ENCODE results near the gene TCOF1. TPM values are rescaled to one million over a fixed set of nuclear protein-coding genes. Genes with fewer than 3 reads are reported as not detected.
"Not testable (repeated sequence)": the region's sequence is repeated elsewhere in the genome, so short reads cannot be mapped to it uniquely, and the experiment has no call there.

The TCOF1 gene
- total RNA-seq, 1 donor from 2014 or later, result 44.3 TPM

DNA sequence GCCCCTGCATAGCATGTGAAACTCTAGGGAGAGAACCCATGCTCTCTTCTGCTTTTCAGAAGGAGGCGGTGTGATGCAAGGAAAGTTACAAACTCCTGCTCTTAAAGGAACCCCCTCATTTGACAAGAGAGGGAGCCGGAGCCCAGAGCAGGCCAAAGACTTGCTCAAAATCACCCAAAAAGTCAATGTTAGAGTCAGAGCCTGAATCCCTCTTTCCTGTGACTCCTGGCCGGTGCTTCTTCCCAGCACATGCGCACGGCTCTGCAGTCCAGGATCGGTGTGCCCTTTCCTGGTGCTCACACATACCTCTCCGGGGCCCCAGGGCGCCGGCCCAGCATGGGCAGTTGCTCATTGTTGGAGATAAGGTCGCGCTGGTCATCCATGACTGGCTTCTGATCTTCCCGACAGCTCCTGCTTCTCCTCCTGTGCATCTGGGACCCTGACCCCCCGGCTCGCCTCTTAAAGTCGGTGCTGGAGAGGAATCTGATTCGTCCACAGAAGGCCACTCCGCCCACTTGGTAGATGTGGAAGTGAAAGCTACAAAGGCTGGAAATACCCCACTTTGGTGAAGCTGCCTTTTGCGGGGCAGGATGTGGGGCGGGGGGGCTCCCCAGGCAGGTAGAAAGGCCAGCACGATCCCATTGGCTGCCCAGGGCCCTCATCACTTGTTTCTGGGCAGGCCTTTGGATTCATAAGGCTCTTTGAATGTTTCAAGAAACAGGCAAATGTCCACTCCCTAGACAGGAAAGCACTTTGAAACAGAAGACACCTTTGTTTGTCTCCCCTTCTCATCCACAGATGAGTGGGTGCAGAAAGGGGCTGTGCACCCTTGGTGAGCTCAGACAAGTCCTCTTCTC lies 55.0 kb downstream of the TCOF1 start, which contains the start of gene CD74:
TSS of gene CD74 (minus strand) at position 592 of the 857 bp plus-strand sequence. CDS start at position 431, 161 bp downstream.
- DNase-seq (ENCODE audit: low read depth), result peak; percentile 56
- TF ChIP-seq, protein P1, sequence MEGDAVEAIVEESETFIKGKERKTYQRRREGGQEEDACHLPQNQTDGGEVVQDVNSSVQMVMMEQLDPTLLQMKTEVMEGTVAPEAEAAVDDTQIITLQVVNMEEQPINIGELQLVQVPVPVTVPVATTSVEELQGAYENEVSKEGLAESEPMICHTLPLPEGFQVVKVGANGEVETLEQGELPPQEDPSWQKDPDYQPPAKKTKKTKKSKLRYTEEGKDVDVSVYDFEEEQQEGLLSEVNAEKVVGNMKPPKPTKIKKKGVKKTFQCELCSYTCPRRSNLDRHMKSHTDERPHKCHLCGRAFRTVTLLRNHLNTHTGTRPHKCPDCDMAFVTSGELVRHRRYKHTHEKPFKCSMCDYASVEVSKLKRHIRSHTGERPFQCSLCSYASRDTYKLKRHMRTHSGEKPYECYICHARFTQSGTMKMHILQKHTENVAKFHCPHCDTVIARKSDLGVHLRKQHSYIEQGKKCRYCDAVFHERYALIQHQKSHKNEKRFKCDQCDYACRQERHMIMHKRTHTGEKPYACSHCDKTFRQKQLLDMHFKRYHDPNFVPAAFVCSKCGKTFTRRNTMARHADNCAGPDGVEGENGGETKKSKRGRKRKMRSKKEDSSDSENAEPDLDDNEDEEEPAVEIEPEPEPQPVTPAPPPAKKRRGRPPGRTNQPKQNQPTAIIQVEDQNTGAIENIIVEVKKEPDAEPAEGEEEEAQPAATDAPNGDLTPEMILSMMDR (conservative IDR thresholded peaks at IDR 0.05; ENCODE audit: low read depth, low read length), result no peak
- peak within 1 kb of the TSS; percentile 67 for H3K4me3 ChIP-seq (ENCODE audit: low read depth, low read length)

DNA sequence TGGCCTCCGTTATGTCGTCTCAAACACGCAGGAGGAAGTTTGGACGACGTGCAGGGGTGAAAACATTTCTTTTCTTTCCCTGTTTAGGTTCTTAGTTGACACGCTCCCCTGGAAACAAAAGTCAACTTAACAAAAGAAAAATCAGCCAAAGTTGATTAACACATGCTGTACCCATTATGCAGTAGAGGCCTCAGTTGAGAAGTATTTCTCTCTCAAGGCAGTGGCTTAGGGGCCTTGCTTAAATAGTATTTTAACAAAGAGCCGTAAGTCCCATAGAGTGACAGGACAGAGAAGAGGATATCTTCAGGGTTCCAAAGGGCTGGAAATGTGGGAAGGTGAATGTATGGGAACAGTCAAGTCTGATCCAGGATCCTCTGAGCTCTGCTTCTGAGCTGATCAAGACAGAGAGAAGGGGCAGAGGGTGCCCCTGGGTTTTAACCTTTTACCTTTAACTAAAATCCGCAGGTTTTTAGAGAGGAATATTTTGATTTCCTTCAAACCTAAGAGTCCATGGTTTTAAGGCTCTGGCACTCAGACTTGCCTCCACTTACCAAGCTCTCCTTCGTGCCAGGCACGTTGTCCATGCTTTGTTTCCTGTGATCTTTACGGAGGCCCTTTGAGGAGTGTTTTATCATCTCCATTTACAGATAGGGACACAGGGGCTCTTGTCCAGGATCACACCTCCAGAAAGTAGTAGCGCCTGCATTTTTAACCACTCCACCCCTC lies 55.8 kb downstream of the TCOF1 start:
- TF ChIP-seq, protein P1 (conservative IDR thresholded peaks at IDR 0.05; ENCODE audit: low read depth, low read length), result no peak
- H3K4me3 ChIP-seq (ENCODE audit: low read depth, low read length), result peak overlapping the region; percentile 67
- DNase-seq (ENCODE audit: low read depth), result no peak

DNA sequence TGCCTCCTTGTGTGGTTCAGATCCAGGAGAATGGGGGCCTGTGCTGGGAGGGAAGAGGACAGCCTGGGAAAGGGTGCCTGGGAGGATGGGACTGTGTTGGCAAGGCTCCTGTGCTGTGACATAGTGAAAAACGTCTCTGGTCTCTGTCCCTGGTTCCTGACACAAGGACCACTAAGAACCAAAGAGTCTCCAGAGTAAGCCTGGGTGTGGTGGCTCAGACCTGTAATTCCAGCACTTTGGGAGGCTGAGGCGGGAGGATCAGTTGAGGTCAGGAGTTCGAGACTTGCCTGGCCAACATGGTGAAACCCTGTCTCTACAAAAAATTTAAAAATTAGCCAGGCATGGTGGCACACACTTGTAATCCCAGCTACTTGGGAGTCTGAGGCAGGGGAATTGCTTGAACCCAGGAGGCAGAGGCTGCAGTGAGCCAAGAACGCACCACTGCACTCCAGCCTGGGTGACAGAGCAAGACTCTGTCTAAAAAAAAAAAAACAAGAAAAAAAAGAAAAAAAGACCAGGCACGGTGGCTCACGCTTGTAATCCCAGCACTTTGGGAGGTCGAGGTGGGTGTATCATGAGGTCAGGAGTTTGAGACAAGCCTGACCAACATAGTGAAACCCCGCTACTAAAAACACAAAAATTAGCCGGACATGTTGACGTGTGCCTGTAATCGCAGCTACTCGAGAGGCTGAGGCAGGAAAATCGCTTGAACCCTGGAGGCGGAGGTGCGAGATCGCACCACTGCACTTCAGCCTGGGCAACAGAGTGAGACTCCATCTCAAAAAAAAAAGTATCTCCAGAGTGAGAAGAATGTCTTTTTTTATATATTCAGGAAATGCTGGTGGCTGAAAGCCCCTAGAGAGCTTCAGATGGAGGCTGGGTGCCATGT lies 56.6 kb downstream of the TCOF1 start:
- DNase-seq (ENCODE audit: low read depth); H3K4me3 ChIP-seq (ENCODE audit: low read depth, low read length): not testable (repeated sequence)

DNA sequence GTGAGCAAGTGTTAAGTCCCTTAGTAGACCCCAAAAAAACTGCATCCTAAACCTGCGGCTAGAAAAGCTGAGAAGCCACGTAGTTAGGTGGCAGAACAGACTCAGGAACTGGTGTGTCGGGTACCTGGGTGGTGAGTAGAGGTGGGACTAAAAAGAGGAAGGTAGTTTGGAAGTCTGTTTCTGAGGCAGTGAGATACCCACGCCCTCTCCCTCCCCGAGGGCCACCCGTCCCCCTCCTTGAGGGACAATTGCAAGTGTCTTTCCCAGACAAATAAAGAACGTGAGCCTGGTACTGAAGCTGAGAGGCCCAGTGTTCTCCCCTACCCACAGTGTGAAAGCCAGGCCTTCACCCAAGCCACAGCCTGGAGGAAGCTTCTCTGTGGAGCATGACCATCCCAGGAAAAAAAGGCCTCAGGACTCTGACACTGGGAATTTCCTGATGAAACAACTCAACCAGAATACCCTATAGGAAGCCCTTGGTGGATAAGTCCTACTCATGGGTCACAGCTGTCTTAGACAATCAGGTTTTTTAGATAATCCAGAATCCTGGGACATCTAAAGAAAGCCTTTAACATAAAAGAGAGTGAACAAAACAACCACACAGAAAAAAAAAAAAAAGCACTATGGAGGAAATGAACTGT lies 62.3 kb downstream of the TCOF1 start:
- TF ChIP-seq, protein P1 (conservative IDR thresholded peaks at IDR 0.05; ENCODE audit: low read depth, low read length), result no peak
- no peak overlapping the region for H3K4me3 ChIP-seq (ENCODE audit: low read depth, low read length)
- no peak for DNase-seq (ENCODE audit: low read depth)

DNA sequence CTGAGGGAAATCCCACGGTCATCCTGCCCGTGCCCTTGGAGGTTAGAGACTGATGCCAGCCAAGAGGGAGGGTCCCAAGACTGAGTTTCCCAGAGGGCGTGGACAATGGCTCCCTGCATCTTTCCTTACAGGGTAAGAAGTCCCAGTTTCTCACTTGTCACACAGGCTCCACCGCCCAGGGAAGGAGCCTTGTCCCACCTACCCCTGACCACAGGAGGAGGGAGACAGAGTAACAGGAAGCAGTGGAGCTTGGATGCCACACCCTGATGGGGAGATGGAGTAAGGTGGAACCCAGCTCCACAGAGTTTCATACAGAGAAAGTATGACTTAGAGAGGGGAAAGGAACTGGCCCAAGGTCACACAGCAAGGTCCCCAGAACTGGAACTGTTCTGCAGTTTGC lies 64.6 kb downstream of the TCOF1 start:
- no peak for DNase-seq (ENCODE audit: low read depth)
- H3K4me3 ChIP-seq (ENCODE audit: low read depth, low read length), result no peak overlapping the region
- TF ChIP-seq, protein P1 (conservative IDR thresholded peaks at IDR 0.05; ENCODE audit: low read depth, low read length), result no peak

DNA sequence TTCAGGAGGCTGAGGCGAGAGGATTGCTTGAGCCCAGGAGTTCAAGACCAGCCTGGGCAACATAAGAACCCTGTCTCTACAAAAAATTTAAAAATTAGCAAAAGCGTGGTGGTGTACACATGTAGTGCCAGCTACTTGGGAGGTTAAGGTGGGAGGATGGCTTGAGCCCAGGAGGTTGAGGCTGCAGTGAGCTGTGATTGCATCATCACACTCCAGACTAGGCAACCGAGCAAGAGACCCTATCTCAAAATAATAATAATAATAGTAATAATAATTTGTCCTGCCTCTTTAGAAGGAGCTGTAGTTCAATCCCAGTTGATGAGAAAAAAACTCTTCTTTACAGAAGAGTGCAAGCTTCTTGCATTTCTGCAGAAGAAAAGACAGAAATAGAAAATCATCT lies 65.3 kb downstream of the TCOF1 start:
- TF ChIP-seq, protein P1 (conservative IDR thresholded peaks at IDR 0.05; ENCODE audit: low read depth, low read length), result no peak
- DNase-seq (ENCODE audit: low read depth), result no peak
- H3K4me3 ChIP-seq (ENCODE audit: low read depth, low read length), result no peak overlapping the region

DNA sequence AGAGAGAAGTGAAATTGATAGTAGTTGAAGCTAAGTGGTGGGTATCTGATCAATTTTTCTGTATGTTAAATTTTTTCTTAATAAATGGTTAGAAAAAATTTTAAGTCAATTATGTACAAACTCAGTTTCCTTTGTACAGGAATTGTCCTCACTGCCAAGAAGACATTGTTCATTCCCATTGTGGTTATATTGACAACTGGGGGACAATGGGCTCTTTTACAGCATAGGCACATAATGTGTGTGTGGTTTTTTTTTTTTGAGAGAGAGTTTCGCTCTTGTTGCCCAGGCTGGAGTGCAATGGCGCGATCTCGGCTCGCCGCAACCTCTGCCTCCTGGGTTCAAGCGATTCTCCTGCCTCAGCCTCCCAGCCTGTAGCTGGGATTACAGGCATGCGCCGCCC lies 68.7 kb downstream of the TCOF1 start:
- H3K4me3 ChIP-seq (ENCODE audit: low read depth, low read length); DNase-seq (ENCODE audit: low read depth): not testable (repeated sequence)
